Left renal cortex interstitium (tissue), 4 donors: Measurements from ENCODE around the gene AFAP1. TPM values are rescaled to one million over a fixed set of nuclear protein-coding genes. Genes with fewer than 3 reads are reported as not detected.

Experiments used
- DNase-seq, 4 donors: peaks; one replicate each; pipeline ENCODE4 v3.0.0-alpha.2; 2013; ENCODE audit warnings: low read depth in 4 of 4, low spot score in 2 of 4, missing footprints in 1 of 4
- polyA plus RNA-seq, 4 donors: library from polyadenylated mRNA; unstranded; fragments of 120-200 nt; gene quantifications; one replicate each; pipeline ENCODE4 v1.2.1, GENCODE V29; 2013; ENCODE audit not compliant: insufficient read length in 4 of 4

Gene AFAP1
- polyA plus RNA-seq, 4 donors: 19.5 to 26.5 (median 24.7) TPM

DNA sequence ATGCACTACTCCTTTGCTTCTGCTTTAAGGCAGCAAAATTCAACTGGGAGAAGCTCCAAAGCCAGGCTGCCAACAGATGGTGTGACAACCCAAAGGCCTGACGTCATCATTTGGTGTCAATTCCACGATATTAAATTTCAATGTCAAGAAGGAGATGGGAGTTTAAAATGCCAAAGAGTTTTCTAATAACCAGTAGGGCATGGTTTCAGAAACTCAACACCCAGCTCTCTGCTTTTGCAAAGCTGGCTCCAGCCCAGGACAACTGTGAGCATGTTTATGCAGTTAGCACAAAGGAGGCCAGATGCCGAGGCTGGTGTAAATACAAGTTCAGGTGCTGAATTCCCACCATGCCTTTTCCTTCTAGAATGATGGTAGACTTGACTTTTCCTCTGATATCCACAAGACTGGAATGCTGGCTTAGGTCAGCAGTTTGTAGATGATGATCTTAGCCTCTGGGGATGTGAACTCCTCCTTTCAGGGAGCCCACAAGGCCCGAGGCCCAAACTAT lies 67.3 kb downstream of the AFAP1 start:
- DNase-seq: peak in 1 of 4 donors; percentile 62

DNA sequence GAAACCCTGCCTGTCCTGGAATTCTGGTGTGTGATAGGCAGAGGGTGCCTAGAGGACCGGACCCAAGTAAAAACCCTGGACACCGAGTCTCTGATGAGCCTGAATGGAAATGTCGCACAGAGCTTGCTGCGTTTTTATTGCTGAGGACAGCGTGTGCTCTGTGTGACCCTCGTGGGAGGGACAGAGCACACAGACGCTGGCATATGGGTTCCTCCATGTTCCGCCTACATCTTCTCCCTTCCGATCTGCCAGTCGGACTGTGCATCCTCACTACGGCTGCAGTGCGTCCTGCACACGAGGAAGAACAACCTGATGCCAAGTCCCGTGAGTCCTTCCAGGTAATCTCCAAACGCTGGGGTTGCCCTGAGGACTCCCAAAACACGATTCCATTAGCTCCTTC lies 68.3 kb downstream of the AFAP1 start:
- no peak for DNase-seq

DNA sequence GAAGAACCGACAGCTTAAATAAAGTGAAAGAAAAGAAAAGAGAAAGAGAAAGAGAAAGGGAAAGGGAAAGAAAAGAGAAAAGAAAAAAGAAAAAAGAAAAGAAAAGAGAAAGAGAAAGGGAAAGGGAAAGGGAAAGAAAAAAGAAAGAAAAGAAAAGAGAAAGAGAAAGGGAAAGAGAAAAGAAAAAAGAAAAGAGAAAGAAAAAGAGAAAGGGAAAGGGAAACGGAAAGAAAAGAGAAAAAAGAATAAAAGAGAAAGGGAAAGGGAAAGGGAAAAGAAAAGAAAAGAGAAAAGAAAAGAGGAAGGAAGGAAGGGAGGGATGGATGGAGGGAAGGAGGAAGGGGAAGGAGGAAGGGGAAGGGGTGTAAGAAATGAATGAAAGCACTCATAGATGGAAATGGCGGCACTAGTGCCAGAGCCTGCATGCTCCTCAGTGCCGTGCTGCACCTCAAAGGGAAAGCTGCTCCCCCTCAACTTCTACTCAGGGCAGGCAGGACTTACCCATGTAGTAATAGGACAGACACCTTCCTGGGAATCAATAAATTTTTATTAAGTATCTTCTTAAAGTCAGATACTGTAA lies 70.7 kb downstream of the AFAP1 start:
- DNase-seq: no peak

DNA sequence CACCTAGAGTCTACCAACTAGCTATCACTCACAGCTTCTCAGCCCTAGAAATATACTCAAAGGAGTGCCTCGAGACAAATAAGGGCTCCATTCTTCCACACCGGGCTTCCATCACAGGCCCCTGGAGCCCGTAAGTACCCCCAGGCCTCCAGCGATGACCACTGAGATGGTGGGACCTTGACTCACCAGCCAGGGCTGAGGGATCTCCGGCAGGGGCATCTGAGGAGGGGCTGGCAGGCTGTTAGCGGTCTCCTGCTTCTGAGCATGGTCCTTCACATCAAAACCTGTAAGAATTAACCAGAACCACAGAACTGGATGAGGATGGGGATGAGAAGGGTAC lies 71.3 kb downstream of the AFAP1 start:
- DNase-seq: no peak

DNA sequence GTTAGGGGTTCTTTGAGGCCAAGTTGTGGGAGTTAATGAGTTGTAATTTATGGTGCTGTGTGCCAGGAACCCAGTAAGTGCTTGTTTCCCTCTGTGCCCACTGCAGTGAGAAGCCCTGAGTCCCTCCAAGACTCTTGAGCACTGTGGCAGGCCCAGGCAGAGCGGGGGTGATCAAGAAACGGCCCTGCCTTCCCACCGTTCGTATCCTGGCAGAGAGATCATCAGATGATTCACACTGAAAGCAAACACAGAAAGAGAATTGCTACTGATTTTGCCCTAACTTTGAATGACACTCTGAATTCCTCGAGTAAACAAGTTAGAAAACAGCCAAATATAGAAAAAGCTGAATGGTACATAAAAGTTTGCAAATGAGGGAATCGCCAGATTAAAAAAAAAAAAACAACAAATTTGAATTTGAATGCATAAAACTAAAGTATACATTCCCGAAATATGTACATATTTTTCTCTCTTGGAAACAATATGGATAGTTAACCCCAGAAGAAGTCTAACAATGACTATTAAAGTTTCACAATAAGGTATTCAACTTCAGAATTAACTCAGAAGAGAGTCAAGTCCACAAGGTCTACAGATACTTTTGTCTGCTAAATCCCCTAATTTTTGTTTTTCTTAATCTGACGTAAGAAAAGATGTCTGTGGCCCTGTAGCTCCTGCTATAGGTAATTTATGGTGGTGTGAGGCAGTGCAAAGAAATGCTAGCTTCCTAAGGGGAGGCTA lies 71.8 kb downstream of the AFAP1 start:
- DNase-seq: no peak

DNA sequence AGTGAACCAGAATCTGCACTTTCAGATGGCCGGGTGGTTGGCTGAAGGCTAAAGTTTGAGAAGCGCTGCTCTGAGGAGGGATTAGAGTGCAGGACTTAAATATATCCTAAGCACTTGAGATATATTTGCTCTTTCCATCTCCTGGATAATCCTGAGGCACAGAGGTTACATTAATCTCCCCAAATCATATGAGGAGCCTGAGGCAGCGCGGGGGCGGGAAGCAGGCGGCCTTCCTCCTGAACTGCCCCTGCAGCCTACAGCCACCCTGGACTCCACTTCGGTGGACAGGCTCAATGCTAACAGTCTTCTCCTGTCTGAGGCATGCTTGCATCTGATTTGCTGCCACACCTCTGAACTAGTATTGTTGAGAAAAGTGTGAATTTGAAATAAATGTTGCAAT lies 72.5 kb downstream of the AFAP1 start:
- no peak for DNase-seq

DNA sequence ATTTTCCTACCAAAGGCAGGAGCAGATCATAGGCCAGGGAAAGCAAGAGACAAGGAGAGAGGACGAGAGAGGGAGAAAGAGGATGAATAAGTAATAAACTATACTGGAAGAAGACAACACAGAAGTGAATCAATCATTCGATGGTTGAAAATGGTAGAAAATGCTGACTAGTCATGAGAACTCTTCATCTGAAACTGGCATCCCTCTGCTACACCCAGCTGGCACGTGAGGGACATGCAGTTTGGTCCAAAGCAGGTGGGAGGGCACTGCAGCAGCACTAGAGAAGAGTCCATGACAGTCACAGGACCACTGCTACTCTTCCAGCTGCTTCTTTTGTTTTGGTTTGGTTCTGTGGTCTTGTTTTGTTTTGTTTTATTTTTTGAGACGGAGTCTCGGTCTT lies 74.1 kb downstream of the AFAP1 start:
- DNase-seq: no peak

DNA sequence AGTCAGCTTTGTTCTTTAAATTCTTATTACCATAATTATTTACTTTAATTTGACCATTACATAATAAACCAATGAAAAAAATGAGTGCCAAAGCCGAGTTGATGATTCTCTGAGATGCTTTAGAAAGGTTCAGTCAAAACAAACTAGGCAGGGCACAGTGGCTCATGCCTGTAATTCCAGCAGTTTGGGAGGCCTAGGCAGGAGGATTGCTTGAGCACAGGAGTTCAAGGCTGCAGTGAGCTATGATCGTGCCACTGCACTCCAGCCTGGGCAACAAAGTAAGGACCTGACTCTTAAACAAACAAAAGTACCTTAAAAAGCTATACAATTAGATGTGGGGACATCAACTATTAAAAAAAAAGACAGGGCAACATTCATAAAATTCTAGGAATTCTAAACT lies 75.0 kb downstream of the AFAP1 start:
- DNase-seq: no peak

DNA sequence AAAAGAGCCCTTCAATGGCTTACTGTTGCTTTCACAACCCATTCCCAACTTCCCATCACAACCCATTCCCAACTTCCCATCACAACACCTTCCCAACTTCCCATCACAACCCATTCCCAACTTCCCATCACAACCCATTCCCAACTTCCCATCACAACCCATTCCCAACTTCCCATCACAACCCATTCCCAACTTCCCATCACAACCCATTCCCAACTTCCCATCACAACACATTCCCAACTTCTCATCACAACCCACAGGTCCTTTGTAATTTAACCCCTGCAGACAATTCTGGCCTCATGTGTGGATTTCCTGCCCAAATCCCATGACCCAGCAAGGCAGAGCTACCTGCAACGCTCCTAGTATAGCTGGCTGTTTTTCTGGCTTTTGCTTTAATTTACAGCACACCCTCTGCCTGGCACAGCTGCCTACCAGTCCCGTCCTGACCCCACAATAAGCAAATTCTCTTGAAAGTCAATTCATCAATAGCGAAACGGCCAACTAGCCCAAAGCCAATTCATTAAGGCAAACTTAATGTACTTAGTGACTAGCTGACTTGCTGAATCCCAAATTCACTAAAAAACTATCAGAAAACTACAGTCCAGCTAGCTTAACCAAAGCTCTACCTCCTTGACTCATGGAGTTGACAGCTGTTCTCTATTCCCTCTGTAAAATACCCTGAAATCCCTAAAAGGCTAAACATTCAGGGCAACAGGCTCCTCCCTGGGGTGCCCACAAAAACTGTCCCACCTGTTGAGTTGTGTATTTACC lies 75.6 kb downstream of the AFAP1 start:
- no peak for DNase-seq

DNA sequence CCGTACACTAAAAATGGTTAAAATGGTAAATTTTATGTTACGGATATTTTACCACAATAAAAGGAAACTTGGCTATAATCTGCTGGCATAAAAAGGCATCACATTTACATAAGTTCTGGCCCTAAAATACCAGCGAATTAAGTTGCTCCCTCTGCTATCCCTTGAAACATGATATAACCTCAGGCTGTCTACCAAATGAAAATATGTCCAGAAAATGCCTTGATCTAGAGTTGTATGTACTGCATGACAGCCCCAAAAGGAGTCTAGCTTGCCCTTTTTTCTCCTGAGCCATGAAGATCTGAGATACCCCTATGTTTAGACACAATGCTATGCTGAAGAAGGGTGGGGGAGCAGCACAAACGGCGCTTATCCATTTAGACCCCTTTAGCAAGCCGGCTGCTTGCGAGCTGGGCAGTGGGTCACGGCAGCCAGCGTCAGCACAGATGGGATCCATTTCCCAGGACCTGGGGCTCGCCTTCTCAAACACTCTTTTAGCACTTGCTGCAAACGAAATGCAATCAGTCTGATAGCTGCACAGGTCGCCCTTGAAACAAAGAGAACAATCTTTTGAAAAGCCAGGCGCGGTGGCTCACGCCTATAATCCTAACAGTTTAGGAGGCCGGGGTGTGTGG lies 77.0 kb downstream of the AFAP1 start:
- DNase-seq: no peak

DNA sequence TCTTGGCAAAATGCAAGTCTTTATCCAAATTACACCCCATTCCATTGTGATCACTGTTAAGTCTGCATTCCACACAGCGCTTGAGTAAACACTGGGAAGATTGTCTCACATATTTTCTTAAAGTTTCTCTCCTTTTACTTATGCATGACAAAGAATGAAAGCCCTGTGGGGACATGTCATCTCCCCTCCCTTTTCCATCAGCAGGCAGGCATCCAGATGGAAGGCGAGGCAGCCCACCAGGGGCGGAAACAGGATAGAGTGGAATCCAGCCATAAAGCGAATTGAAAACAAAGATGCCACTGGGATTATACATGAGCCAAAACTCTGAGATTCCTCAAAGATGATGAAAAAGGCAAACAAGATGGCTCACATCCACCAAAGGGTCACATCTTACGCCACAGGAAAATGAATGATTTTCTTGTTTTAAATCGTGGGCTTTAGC lies 78.2 kb downstream of the AFAP1 start:
- no peak for DNase-seq

DNA sequence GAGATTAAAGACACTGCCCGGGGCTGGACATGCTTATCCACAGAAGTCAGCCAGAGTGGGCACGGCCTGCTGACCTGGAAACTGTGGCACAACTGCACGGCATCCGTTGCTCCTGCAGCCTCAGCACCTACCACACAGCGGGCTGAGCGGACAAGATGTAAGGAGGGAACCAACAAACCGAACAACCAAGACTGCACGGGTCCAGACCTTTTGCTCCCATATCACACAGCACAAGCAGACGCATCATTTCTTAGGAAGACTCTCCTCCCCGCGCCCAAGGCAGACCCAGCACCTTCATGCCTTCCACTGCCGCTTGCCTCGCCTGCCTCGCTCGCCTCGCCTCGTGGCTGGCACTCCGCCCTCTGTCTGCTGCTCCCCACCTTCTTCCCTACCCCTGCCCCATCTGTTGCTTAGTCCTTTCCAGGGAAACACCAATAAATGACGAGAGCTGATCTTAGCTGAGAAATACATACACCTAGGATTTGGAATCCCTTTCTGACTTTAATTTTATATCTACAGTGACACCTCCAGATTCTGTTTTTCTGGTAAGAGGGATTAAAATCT lies 79.0 kb downstream of the AFAP1 start:
- no peak for DNase-seq

DNA sequence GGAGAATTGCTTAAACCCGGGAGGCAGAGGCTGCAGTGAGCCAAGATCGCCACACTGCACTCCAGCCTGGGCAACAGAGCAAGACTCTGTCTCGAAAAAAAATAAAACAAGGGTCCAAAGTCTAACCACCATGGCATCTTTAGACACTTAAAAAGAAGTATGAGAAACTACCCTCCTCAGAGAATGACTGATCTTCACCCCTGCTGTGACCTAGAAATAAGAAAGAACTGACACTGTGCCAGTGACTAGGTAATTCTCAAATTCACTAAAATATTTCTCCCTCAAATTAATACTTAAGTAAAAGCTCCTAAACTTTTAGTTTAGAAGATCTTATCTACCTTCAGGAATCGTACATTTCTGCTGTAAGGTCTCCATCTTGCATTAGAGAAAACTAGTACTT lies 80.3 kb downstream of the AFAP1 start:
- DNase-seq: no peak

DNA sequence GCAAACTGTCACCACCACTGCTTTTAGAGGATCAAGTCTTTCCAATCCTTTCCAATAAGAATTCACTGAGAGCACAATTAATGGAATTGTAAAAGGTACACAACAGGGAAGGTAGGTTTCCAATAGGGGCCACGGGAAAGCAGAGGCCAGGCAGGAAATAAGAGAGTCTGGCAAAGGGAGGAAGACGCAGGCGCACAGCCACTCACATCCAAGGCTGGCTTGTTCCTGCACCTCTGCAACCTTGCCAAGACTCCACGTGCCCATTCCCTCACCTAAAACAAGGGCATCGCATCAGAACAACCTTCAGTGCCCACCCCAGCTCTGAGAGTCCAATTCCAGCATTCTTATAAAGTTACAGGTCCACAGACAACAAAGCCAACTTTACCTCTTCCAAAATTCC lies 81.2 kb downstream of the AFAP1 start:
- no peak for DNase-seq

DNA sequence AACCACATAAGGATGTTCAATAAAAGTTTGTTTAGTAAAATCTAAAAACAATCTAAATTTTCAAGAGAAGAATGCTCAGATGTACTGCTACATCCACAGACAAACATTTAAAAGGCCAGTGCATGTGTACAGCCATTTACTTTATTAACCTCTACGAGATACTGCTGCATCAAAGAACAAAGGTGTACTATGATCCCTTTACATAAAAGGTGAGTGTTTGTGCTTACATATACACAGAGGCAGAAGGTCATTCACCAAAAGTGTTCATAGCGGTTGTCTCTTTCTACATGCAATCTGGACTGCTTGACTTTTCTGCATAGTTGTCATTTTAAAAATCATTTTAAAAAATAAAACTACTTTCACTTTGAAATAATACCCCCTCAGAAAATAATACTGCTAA lies 81.7 kb downstream of the AFAP1 start:
- DNase-seq: no peak

DNA sequence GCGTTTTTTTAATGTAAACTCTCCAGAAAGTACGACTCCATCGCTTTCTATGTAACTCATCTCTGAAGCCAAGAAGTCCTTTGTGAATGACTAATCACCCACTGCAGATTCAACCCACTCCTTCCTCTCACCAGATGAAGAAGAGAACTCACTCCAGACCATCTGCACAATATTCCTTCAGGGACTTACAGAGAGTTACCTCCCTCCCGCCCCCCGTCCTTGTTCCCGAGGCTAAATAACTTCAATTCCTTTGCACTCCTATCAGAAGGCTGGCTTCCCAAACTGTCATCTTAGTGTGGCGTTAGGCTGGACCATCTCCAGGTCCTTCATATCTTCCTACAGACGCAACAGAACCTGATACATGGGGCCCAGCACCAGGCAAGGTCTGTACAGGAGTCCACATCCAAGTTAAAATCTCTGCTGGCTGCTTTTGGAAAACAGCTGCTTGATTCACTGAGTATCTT lies 82.4 kb downstream of the AFAP1 start:
- DNase-seq: no peak

DNA sequence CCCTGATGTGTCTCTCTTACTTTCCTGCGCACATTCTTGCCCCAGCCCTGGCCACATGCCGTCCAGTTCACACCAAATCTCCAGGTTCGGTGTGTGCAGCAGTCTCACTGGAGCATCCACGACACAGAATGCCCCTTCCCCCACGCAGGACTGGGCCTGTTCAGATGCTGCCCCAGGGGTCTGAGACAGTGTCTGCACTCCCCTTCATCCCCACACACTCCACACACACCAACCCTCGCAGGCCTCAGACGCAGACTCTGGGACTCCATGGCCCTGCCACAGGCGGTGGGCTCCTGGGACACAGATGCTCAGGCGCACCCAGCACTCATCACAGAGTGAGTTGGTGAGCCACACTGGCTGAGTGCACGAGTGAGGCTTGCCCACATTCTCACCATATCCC lies 83.9 kb downstream of the AFAP1 start:
- no peak for DNase-seq

DNA sequence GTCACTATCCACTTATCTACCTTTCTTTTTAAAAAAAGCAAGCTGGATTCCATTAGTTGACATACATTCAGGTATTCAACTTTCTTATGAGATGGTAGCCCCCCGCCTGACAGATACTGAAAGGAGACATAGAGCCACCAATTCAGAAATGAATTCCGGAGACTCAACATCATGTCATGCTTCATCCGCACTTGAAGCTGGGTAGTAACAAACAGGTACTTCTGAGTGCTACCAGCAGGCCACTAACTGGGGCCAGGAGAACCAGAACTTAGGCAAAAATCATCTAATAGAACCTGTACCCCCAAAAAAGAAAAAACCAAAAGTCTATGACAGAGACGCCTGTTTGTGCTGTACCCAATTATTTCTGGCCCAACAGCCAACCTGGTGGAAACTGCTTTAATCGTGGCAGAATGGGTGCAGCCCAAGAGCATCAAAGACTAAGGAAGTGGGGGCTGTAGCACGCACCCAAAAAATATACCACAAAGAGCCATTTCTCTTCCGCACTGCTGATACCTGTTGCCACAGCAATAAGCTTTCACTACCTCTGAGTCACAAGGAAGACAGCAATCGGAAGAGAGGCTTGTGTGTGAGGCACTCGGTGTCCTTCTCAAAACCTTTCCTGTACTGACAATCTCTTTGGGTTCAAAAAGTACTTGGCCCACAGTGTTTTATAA lies 84.8 kb downstream of the AFAP1 start:
- no peak for DNase-seq

DNA sequence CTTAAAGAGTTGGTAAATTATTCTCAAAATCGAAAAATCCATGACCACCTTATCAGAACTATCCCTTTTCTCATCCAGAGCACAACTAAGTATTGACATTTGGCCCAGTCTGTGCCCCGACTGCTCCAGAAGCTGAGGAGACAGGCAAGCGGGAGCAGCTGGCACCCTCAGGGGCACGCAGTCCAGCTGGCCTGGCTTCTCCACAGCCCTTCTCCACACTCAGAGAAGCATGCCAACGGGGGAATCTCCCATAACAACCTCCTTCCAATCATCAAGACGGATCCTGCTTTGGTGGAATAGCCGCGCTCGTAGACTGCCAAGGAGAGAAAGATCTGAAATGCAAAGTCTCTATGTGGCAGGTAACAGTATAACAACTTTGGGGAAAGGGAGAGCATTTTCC lies 85.4 kb downstream of the AFAP1 start:
- DNase-seq: no peak

DNA sequence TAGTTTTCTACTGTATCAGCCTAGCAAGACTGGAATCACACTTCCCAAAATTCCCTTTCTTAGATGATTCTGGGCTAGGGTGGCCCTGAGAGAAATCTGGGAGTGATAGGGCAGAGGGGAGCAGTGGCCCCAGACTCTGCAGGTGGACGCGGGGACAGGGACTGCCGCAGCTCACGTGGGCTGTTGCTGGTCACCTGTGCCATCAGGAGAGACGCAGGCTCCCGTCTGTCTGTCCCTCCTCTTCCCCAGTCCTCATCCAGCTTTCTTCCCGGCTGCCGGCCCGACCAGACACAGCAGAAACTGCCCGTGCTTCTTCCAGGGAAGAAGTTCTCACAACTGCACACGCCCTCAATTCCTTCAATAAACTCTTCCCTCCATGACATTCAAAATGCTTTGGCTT lies 86.4 kb downstream of the AFAP1 start:
- no peak for DNase-seq
